Naive thymus-derived CD8-positive, alpha-beta T cell (primary cell): ENCODE measurements around the gene RALGAPB. TPM values are rescaled to one million over a fixed set of nuclear protein-coding genes. Genes with fewer than 3 reads are reported as not detected.

ENCODE experiments used
- ATAC-seq, 2 donors: fragments of 150-1000 bp; cut with Tn5 transposase in 1 of 2; sonication (Bioruptor Pico), chemical (Tn5 transposase) in 1 of 2; 1 replicate in 1 of 2; 2 replicates in 1 of 2; pipeline ENCODE4 v1.10.0; 2021; ENCODE audit warnings: mild to moderate bottlenecking in 2 of 2, moderate library complexity in 2 of 2
- POLR2A ChIA-PET: fragments of 350-600 bp; sonication (Branson Sonifier 250); formaldehyde crosslinking; loops from one replicate; lab custom pipeline; 2021; ENCODE audit warnings: antibody characterized with exemption; lab: Charles Lee
- DNase-seq, 10 donors: peaks; one replicate each; pipeline versions ENCODE4 v3.0.0 to v3.0.0-alpha.2; 2020 to 2022
- H3K27ac Mint-ChIP-seq, 10 donors: one replicate each; pipeline ENCODE4 v1.8.0; 2020 to 2022; ENCODE audit warnings: mild to moderate bottlenecking in 10 of 10, mixed read lengths in 10 of 10, moderate library complexity in 4 of 10, inconsistent platforms in 1 of 10
- H3K27me3 Mint-ChIP-seq, 5 donors: one replicate each; pipeline ENCODE4 v1.8.0; 2021 to 2022; ENCODE audit warnings: mixed read lengths in 5 of 5
- H3K36me3 Mint-ChIP-seq, 3 donors: one replicate each; pipeline ENCODE4 v1.8.0; 2020 to 2022; ENCODE audit warnings: mixed read lengths in 3 of 3, mild to moderate bottlenecking in 2 of 3, inconsistent platforms in 1 of 3
- H3K4me1 Mint-ChIP-seq, 4 donors: one replicate each; pipeline ENCODE4 v1.8.0; 2021 to 2022; ENCODE audit warnings: mixed read lengths in 4 of 4
- H3K4me3 Mint-ChIP-seq, 10 donors: one replicate each; pipeline ENCODE4 v1.8.0; 2020 to 2022; ENCODE audit warnings: mild to moderate bottlenecking in 10 of 10, mixed read lengths in 10 of 10, moderate library complexity in 6 of 10, inconsistent platforms in 1 of 10
- H3K9me3 Mint-ChIP-seq, 9 donors: one replicate each; pipeline ENCODE4 v1.8.0; 2020 to 2022; ENCODE audit warnings: mixed read lengths in 9 of 9, mild to moderate bottlenecking in 3 of 9, inconsistent platforms in 1 of 9, moderate library complexity in 1 of 9
- polyA plus RNA-seq, 3 donors: library from polyadenylated mRNA; unstranded; fragments of 300-500 nt; fragmentation: Illumina TruSeq; gene quantifications; one replicate each; pipeline ENCODE4 v1.2.3, GENCODE V29; 2021
- total RNA-seq, 8 experiments: library from RNA in 2 of 8; stranded (reverse) in 2 of 8; gene quantifications; one replicate each; pipeline ENCODE4 v1.2.3 and lab custom pipeline; 2021 to 2026

Gene RALGAPB
- total and polyA plus RNA-seq, 5 experiments from 2014 or later, result 8.8 to 56.2 (median 13.8) TPM

DNA sequence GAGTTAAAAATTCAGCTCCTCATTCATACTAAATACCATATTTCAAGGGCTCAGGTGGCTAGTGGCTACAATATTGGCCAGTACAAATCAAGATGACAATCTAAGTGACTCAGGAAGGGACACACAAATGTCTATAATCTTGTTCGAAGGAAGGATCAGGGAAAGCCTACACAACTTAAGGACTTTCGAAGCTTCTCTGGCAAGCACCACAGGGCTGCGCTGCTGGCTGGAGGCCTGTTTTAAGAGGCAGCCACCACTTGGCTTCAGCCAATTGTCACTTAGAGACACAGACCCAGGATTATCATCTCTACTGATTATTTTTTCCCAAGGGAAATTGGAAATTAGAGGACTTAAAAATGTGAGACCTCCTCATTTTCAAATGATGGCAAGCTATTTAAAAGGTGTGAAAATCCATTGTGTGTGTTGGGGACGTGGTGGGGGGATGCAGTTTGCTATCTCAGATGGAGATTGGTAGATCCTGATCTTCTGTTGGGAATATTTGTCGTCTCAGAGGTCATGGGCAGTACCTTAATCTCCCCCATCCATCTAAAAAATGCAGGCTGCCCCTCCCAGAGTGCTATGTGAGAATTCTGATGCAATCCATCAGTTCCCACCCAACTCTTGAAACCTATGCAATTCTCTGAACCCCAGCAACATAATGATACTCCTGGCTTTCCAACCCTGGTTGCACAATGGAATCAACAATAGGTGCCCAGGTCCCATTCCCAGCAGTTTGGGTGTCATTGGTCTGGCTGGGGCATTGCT, 140.3 kb downstream of the RALGAPB start:
- no peak for DNase-seq
- POLR2A ChIA-PET, result no interaction called here
- Mint-ChIP-seq H3K27me3 (peaks cover 14 to 42% (median 26%) of the 10 kb centered on the region in 5 donors), H3K36me3 (no peaks in the 10 kb centered on the region), H3K4me1 (no peaks in the 10 kb centered on the region), H3K27ac (no peak overlapping the region), H3K9me3 (no peaks in the 10 kb centered on the region), H3K4me3 (no peak overlapping the region)
- ATAC-seq, result no peak

DNA sequence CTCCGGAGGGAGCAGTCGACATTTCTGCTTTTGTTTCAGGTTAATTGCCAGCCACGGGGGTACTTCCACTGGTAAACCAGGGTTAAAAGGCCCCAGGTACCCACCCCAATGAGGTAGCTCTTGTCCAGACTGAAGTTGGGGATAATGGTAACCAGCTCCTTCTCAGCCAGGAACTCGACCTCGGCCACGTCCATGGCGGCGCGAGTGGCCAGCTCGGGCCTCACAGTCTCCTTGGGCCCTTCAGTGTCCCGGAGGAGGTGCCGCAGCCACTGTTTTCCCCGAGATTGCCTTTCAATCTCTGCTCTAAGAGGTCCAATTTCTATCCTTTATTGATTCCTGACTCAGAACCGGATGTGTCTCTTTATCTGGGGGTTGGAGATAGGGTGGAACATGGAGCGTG, 142.6 kb downstream of the RALGAPB start:
- Mint-ChIP-seq H3K4me1 (no peaks in the 10 kb centered on the region), H3K9me3 (no peaks in the 10 kb centered on the region), H3K27me3 (peaks cover 11 to 46% (median 34%) of the 10 kb centered on the region in 5 donors), H3K27ac (no peak overlapping the region), H3K4me3 (no peak overlapping the region), H3K36me3 (no peaks in the 10 kb centered on the region)
- no peak for ATAC-seq
- POLR2A ChIA-PET, result no interaction called here
- DNase-seq, result no peak

DNA sequence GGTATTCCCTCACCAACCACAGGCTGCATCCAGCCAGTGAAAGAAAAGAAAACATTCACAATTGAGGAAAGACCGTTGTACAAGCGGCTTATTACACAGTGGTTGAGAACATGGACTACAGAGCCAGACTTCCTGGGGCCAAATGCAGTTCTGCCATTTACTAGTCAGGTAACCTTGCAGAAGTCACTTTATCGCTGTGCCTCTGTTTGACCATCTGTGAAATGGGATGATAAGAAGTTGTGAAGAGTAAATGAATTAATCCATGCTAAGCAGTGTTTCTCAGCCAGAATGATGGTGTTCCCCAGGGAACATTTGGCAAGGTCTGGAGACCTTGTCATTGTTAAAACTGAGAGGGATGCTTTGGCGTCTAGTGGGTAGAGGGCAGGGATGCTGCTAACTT, 143.8 kb downstream of the RALGAPB start:
- Mint-ChIP-seq H3K27me3 (peaks cover 8 to 46% (median 31%) of the 10 kb centered on the region in 5 donors), H3K27ac (no peak overlapping the region), H3K9me3 (no peaks in the 10 kb centered on the region), H3K4me3 (no peak overlapping the region), H3K36me3 (no peaks in the 10 kb centered on the region), H3K4me1 (no peaks in the 10 kb centered on the region)
- ATAC-seq (no peak), DNase-seq (no peak)
- POLR2A ChIA-PET, result no interaction called here

DNA sequence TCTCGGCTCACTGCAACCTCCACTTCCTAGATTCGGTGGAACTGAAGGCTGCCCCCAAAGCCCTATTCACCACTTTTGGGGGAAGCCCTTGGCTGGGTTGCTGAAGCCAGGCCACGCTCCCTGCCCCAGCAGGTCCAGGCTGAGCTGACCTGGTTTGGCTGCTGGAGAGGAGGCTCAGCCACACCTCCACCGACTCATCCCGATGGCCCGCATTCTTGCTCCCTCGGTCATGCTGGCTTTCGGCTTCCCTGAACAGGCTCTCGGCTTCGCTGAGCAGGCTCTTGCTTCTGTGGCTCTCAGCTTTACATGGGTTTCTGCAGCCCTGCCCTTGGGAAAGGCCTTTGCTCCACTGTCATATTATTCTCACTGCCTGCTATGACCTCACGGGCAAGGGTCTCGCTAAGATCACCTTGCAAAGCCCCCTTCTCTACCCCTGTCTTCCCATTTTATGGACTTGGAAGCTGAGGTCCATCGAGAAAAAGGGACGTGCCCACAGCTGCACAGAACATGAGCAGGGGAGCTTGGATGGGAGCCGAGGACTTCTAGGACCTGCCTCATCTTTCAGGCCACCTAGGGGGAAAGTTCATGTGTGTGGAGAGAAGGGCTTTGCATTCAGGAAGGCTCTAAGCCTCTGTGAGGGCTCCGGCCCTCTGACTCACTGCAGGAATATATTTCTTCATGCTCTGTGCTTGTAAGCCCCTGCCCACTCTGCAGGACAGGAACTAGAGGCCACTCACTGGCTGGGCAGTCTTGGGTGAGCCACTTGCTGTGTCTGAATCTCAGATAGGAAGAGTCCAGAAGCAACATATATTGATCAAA, 144.6 kb downstream of the RALGAPB start:
- POLR2A ChIA-PET, result no interaction called here
- H3K4me1 Mint-ChIP-seq, result no peaks in the 10 kb centered on the region
- peaks cover 8 to 43% (median 31%) of the 10 kb centered on the region in 5 donors for H3K27me3 Mint-ChIP-seq
- H3K36me3 Mint-ChIP-seq, result no peaks in the 10 kb centered on the region
- DNase-seq (no peak), ATAC-seq (no peak)
- H3K27ac Mint-ChIP-seq, result no peak overlapping the region
- no peak overlapping the region for H3K4me3 Mint-ChIP-seq
- no peaks in the 10 kb centered on the region for H3K9me3 Mint-ChIP-seq

DNA sequence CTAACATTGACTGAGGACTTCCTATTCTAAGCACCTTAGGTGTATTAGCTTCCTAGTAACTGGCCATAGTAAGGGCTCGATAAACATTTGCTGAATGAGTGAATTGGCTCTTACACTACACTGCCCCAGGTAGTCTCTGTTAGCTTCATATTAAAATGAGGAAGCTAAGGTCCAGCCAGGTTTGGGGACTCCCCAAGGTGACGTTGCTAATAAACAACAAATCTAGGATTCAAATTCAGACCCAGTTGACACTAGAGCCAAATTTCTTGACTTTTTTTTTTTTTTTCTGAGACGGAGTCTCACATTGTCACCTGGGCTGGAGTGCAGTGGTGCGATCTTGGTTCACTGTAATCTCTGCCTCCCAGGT, 145.2 kb downstream of the RALGAPB start:
- Mint-ChIP-seq H3K4me3 (no peak overlapping the region), H3K4me1 (no peaks in the 10 kb centered on the region), H3K36me3 (no peaks in the 10 kb centered on the region), H3K27me3 (peaks cover 5 to 41% (median 26%) of the 10 kb centered on the region in 5 donors), H3K27ac (no peak overlapping the region), H3K9me3 (no peaks in the 10 kb centered on the region)
- POLR2A ChIA-PET, result no interaction called here
- no peak for ATAC-seq
- no peak for DNase-seq

DNA sequence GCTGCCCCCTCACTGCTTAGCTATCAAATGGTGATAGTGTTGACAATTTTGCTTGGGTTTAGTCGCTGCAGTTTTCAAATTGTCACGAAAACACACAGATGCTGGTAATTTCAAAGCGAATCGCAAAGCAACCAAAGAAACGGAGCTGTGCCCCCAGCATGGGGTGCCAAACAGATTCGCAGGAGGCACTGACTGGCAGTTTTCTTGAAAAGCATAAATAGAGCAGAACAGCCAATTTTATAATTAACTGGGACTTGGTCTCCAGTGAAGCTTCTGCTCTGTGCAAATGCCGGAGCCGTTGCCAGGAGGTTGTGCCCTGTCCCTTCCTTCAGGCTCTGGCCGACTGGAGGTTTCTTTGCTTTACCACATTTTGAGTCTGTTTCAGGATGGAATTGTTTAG, 147.8 kb downstream of the RALGAPB start:
- DNase-seq (no peak), ATAC-seq (no peak)
- Mint-ChIP-seq H3K27me3 (peaks cover 7 to 33% (median 25%) of the 10 kb centered on the region in 5 donors), H3K27ac (no peak overlapping the region), H3K9me3 (peaks cover 0 to 11% (median 0%) of the 10 kb centered on the region in 9 donors), H3K36me3 (no peaks in the 10 kb centered on the region), H3K4me3 (no peak overlapping the region), H3K4me1 (no peaks in the 10 kb centered on the region)
- POLR2A ChIA-PET, result no interaction called here

DNA sequence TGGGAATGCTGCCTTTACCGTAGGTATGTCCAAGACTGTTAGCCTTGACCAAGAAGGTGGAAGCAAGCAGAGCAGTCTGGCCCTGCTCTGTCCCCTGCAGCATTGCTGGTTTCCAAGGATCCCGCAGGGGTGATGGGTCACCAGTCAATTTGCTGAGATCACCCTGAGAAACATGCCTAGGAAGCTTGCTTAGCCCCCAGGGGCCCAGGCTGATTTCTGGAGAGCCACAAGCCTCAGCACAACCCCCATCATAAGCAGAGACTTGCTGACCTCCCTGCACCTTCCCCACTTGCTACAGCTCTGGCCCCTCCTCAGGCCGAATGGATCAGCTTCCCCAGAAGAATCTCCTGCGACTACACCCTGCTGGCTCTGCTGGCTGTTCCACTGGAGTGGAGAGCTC, 150.4 kb downstream of the RALGAPB start:
- H3K4me1 Mint-ChIP-seq, result no peaks in the 10 kb centered on the region
- peaks cover 0 to 11% (median 0%) of the 10 kb centered on the region in 9 donors for H3K9me3 Mint-ChIP-seq
- ATAC-seq, result no peak
- H3K36me3 Mint-ChIP-seq, result no peaks in the 10 kb centered on the region
- peaks cover 4 to 17% (median 16%) of the 10 kb centered on the region in 5 donors for H3K27me3 Mint-ChIP-seq
- POLR2A ChIA-PET, result no interaction called here
- DNase-seq, result no peak
- H3K27ac Mint-ChIP-seq, result no peak overlapping the region
- no peak overlapping the region for H3K4me3 Mint-ChIP-seq

DNA sequence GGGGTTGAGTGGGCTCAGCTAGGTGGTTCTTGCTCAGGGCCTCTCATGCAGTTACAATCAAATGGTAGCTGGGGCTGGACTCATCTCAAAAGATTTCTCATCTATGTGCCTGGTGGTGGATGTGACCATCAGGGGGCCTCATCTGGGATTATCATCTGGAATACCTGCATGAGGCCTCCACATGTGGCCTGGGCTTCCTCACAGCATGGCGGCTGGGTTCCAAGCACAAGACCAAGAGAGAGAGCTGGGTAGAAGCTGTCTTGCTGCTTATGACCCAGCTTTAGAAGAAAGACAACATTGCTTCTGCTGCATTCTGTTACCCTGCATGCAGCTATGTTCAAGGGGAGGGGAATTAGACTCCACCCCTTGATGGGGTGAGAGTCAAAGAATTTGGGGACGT, 151.4 kb downstream of the RALGAPB start:
- Mint-ChIP-seq H3K27me3 (peaks cover 4 to 10% (median 6%) of the 10 kb centered on the region in 5 donors), H3K4me1 (no peaks in the 10 kb centered on the region), H3K36me3 (no peaks in the 10 kb centered on the region), H3K27ac (no peak overlapping the region), H3K4me3 (no peak overlapping the region), H3K9me3 (peaks cover 0 to 11% (median 0%) of the 10 kb centered on the region in 9 donors)
- DNase-seq (no peak), ATAC-seq (no peak)
- POLR2A ChIA-PET, result no interaction called here

DNA sequence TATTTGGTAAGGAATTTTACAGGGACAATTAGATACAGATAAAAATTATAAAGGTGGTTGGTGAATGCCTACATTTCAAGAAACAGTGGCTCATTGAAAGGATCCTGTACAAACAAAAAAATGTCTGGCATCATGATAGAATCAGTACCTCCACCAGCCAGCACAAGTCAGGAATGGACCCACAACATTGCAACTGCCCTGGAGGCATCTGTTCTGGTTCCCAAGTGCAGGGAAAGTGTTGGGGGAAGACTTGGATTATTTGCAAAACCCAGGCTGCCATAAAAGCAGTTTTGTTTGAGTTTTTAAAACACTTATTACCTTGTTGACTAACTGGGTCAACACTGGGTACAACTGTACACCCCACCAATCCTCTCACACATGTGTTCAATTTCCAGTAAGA, 153.3 kb downstream of the RALGAPB start:
- POLR2A ChIA-PET, result no interaction called here
- Mint-ChIP-seq H3K9me3 (peaks cover 0 to 11% (median 0%) of the 10 kb centered on the region in 9 donors), H3K4me1 (no peaks in the 10 kb centered on the region), H3K27ac (no peak overlapping the region), H3K36me3 (no peaks in the 10 kb centered on the region), H3K4me3 (no peak overlapping the region), H3K27me3 (peaks cover 0 to 7% (median 4%) of the 10 kb centered on the region in 5 donors)
- ATAC-seq, result no peak
- DNase-seq, result no peak

DNA sequence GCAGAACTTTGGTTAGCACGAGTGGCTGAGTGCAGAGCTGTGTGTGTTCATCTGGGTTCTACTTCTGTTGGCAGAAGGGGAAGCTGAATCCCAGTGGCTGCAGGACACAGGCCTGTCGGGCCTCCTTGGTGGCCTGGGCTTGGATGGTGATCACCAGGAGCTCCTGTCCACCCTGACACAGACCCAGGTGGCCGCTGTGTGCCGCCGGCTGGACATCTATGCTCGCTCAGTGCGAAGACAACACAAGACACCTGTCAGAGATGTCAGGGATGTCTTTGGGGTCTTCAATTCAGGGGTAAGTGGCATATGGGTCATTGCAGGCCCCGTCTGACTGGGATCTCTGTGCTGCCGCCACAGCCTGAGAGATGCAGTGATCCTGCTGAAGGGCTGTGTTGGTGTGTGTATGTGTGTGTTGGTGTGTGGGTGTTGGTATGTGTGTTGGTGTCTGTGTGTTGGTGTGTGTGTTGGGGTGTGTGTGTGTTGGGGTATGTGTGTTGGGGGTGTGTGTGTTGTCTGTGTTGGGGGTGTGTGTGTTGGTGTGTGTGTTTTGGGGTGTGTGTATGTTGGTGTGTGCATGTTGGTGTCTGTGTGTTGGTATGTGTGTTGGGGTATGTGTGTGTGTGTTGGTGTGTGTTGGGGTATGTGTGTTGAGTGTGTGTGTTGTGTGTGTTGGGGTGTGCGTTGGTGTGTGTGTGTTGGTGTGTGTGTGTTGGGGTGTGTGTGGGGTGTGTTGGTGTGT, 154.4 kb downstream of the RALGAPB start:
- no peak overlapping the region for H3K27ac Mint-ChIP-seq
- H3K27me3 Mint-ChIP-seq, result peaks cover 0 to 7% (median 4%) of the 10 kb centered on the region in 5 donors
- H3K9me3 Mint-ChIP-seq, result peaks cover 0 to 11% (median 0%) of the 10 kb centered on the region in 9 donors
- no peaks in the 10 kb centered on the region for H3K36me3 Mint-ChIP-seq
- ATAC-seq, result no peak
- no peak for DNase-seq
- H3K4me1 Mint-ChIP-seq, result no peaks in the 10 kb centered on the region
- POLR2A ChIA-PET, result no interaction called here
- no peak overlapping the region for H3K4me3 Mint-ChIP-seq
